H1 (cell line): Measurements from ENCODE around the gene PKP1. TPM values are rescaled to one million over a fixed set of nuclear protein-coding genes. Genes with fewer than 3 reads are reported as not detected.

Experiments used
- CTCF ChIA-PET: fragments of 300-600 bp; sonication (Branson Sonifier 250); formaldehyde crosslinking; loops from one replicate; lab custom pipeline; 2021; ENCODE audit not compliant: partially characterized antibody; lab: Charles Lee
- POLR2A ChIA-PET: fragments of 300-600 bp; sonication (Branson Sonifier 250); formaldehyde crosslinking; loops from one replicate; lab custom pipeline; 2021; ENCODE audit warnings: inconsistent platforms; ENCODE audit not compliant: partially characterized antibody; lab: Charles Lee
- DNase-seq, 2 experiments: peaks; one replicate each; pipeline versions ENCODE4 v3.0.0 to v3.0.0-alpha.2; 2010 to 2022; ENCODE audit warnings: low spot score in 2 of 2, low read depth in 1 of 2, mixed read lengths in 1 of 2
- FAIRE-seq: peaks from 2 replicates; lab custom pipeline; 2011; peaks lifted over from hg19 to GRCh38; lab: Jason Lieb, UNC
- H2AFZ ChIP-seq: 2 replicates; pipeline ENCODE4 v1.8.1; 2012; ENCODE audit warnings: low read length, inconsistent platforms
- H2AK5ac ChIP-seq: 2 replicates; pipeline ENCODE4 v1.6.1; 2013; ENCODE audit warnings: low read depth, low read length
- H2BK120ac ChIP-seq: replicated peaks from 2 replicates; pipeline ENCODE3; 2013; ENCODE audit warnings: low read depth, low read length, inconsistent platforms
- H2BK12ac ChIP-seq: 2 replicates; pipeline ENCODE4 v1.6.1; 2013; ENCODE audit warnings: low read depth, low read length
- H2BK15ac ChIP-seq: 2 replicates; pipeline ENCODE4 v1.6.1; 2013; ENCODE audit warnings: low read length
- H2BK20ac ChIP-seq: 2 replicates; pipeline ENCODE4 v1.6.1; 2013; ENCODE audit warnings: low read length
- H2BK5ac ChIP-seq: 2 replicates; pipeline ENCODE4 v1.6.1; 2013; ENCODE audit warnings: low read depth, low read length
- H3K14ac ChIP-seq: 2 replicates; pipeline ENCODE4 v1.6.1; 2013; ENCODE audit warnings: inconsistent platforms; ENCODE audit not compliant: insufficient read length
- H3K18ac ChIP-seq: 2 replicates; pipeline ENCODE4 v1.6.1; 2013; ENCODE audit warnings: low read length; ENCODE audit errors: extremely low read depth
- H3K23ac ChIP-seq: 2 replicates; pipeline ENCODE4 v1.6.1; 2013; ENCODE audit warnings: inconsistent platforms; ENCODE audit not compliant: insufficient read length
- H3K23me2 ChIP-seq: 2 replicates; pipeline ENCODE4 v1.6.1; 2013; ENCODE audit warnings: low read depth, low read length
- H3K27ac ChIP-seq: 2 replicates; pipeline ENCODE4 v1.6.1; 2011; ENCODE audit warnings: low read depth, low read length, inconsistent platforms
- H3K27me3 ChIP-seq, 4 experiments: replicated peaks in 1 of 4; 1 replicate in 1 of 4; 2 replicates in 3 of 4; pipeline versions ENCODE4 v1.6.1 to v1.8.1; 2011 to 2013; ENCODE audit warnings: low read length in 3 of 4, mild to moderate bottlenecking in 3 of 4, inconsistent platforms in 2 of 4, mixed read lengths in 2 of 4, moderate library complexity in 1 of 4; ENCODE audit not compliant: control insufficient read depth in 3 of 4, insufficient read depth in 3 of 4; ENCODE audit errors: extremely low read depth in 1 of 4
- H3K36me3 ChIP-seq, 4 experiments: 2 replicates each; pipeline versions ENCODE4 v1.6.1 to v1.8.1; 2011 to 2013; ENCODE audit warnings: mild to moderate bottlenecking in 4 of 4, low read length in 3 of 4, moderate library complexity in 2 of 4, control low read depth in 1 of 4, inconsistent platforms in 1 of 4; ENCODE audit not compliant: insufficient read depth in 4 of 4, control insufficient read depth in 2 of 4
- H3K4ac ChIP-seq: replicated peaks from 2 replicates; pipeline ENCODE3; 2013; ENCODE audit warnings: low read length, low read depth, mixed read lengths, inconsistent platforms; ENCODE audit not compliant: insufficient read length
- H3K4me1 ChIP-seq, 4 experiments: replicated peaks in 1 of 4; 1 replicate in 1 of 4; 2 replicates in 3 of 4; pipeline versions ENCODE4 v1.6.1 to v1.8.1; 2011 to 2013; ENCODE audit warnings: low read length in 3 of 4, inconsistent platforms in 2 of 4, mixed read lengths in 1 of 4; ENCODE audit not compliant: insufficient read depth in 4 of 4, control insufficient read depth in 3 of 4
- H3K4me2 ChIP-seq, 2 experiments: 2 replicates each; pipeline versions ENCODE4 v1.6.1 to v1.8.1; 2011 to 2013; ENCODE audit warnings: low read depth in 2 of 2, low read length in 2 of 2, control low read depth in 1 of 2, inconsistent platforms in 1 of 2, mild to moderate bottlenecking in 1 of 2; ENCODE audit not compliant: insufficient read depth in 1 of 2
- H3K4me3 ChIP-seq, 4 experiments: fragments of 200-600, 300-600 bp in 1 of 4; sonication (generic), shearing (Covaris generic), sonication (Bioruptor Twin) in 1 of 4; 2 replicates each; pipeline versions ENCODE4 v1.5.1 to v1.8.1; 2011 to 2016; ENCODE audit warnings: low read length in 4 of 4, low read depth in 3 of 4, control low read depth in 2 of 4, inconsistent platforms in 2 of 4, mild to moderate bottlenecking in 2 of 4, mixed read lengths in 1 of 4, moderate library complexity in 1 of 4; ENCODE audit not compliant: insufficient read depth in 2 of 4; ENCODE audit errors: extremely low read depth in 1 of 4
- H3K56ac ChIP-seq: replicated peaks from 2 replicates; pipeline ENCODE3; 2013; ENCODE audit warnings: low read depth, mild to moderate bottlenecking, mixed read lengths, low read length, inconsistent platforms; ENCODE audit not compliant: insufficient read length
- H3K79me1 ChIP-seq: 2 replicates; pipeline ENCODE4 v1.6.1; 2013; ENCODE audit warnings: low read depth, low read length, control low read depth
- H3K79me2 ChIP-seq, 2 experiments: 2 replicates each; pipeline versions ENCODE4 v1.6.1 to v1.8.1; 2012 to 2013; ENCODE audit warnings: low read length in 2 of 2, mild to moderate bottlenecking in 2 of 2, inconsistent platforms in 1 of 2; ENCODE audit not compliant: insufficient read depth in 2 of 2, control insufficient read depth in 1 of 2
- H3K9ac ChIP-seq, 4 experiments: replicated peaks in 1 of 4; 1 replicate in 1 of 4; 2 replicates in 3 of 4; pipeline versions ENCODE4 v1.6.1 to v1.8.1; 2011 to 2013; ENCODE audit warnings: low read depth in 3 of 4, low read length in 3 of 4, control low read depth in 2 of 4, mild to moderate bottlenecking in 2 of 4, moderate library complexity in 2 of 4, inconsistent platforms in 1 of 4; ENCODE audit errors: extremely low read depth in 1 of 4
- H3K9me3 ChIP-seq, 2 experiments: 2 replicates each; pipeline versions ENCODE4 v1.6.1 to v1.8.1; 2012 to 2013; ENCODE audit warnings: mild to moderate bottlenecking in 2 of 2, moderate library complexity in 2 of 2, control low read depth in 1 of 2, inconsistent platforms in 1 of 2, low read depth in 1 of 2, low read length in 1 of 2, mixed read lengths in 1 of 2; ENCODE audit not compliant: insufficient read depth in 2 of 2
- H4K20me1 ChIP-seq, 2 experiments: replicated peaks in 1 of 2; 2 replicates each; pipeline versions ENCODE3 to v1.8.1; 2011 to 2013; ENCODE audit warnings: inconsistent platforms in 2 of 2, low read length in 2 of 2, mild to moderate bottlenecking in 1 of 2; ENCODE audit not compliant: insufficient read depth in 2 of 2, control insufficient read depth in 1 of 2
- H4K5ac ChIP-seq: 2 replicates; pipeline ENCODE4 v1.6.1; 2013; ENCODE audit warnings: low read length, low read depth, mixed read lengths, inconsistent platforms; ENCODE audit not compliant: insufficient read length
- H4K8ac ChIP-seq: 2 replicates; pipeline ENCODE4 v1.8.0; 2013; ENCODE audit warnings: mild to moderate bottlenecking, moderate library complexity, low read length, inconsistent platforms; ENCODE audit not compliant: insufficient read depth; ENCODE audit errors: extremely low read depth
- H4K91ac ChIP-seq: replicated peaks from 2 replicates; pipeline ENCODE3; 2013; ENCODE audit warnings: low read length, mixed read lengths, inconsistent platforms; ENCODE audit not compliant: insufficient read length
- ASH2L ChIP-seq: fragments of 200-600, 300-600 bp; sonication (generic); IDR thresholded peaks from one replicate; pipeline ENCODE4 v1.7.1; 2017; ENCODE audit warnings: low read length
- ATF3 ChIP-seq: IDR thresholded peaks from 2 replicates; pipeline ENCODE4 v1.6.1; 2011; ENCODE audit warnings: low read depth, mild to moderate bottlenecking, low read length; ENCODE audit not compliant: insufficient read depth
- CBX8 ChIP-seq: fragments of 300-800, 300-1000 bp; sonication (generic); IDR thresholded peaks from 2 replicates; pipeline ENCODE4 v1.7.1; 2016; ENCODE audit warnings: low read depth, low read length, borderline replicate concordance
- CHD2 ChIP-seq: IDR thresholded peaks from 2 replicates; pipeline ENCODE4 v1.6.1; 2012; ENCODE audit warnings: low read length, improper control_type of control experiment
- CREB1 ChIP-seq: IDR thresholded peaks from 2 replicates; pipeline ENCODE4 v1.6.1; 2012; ENCODE audit warnings: inconsistent platforms
- GABPA ChIP-seq: IDR thresholded peaks from 2 replicates; pipeline ENCODE4 v1.6.1; 2011; ENCODE audit warnings: mild to moderate bottlenecking, low read length, moderate library complexity, borderline replicate concordance; ENCODE audit not compliant: insufficient read depth
- MAFK ChIP-seq: IDR thresholded peaks from 2 replicates; pipeline ENCODE4 v1.6.1; 2012; ENCODE audit warnings: low read depth, mild to moderate bottlenecking, improper control_type of control experiment, low read length
- POLR2A ChIP-seq, 2 experiments: IDR thresholded peaks; 1 replicate in 1 of 2; 2 replicates in 1 of 2; pipeline ENCODE4 v1.6.1; 2011; ENCODE audit warnings: low read depth in 2 of 2, low read length in 2 of 2, mild to moderate bottlenecking in 2 of 2; ENCODE audit errors: control extremely low read depth in 1 of 2
- POLR2AphosphoS5 ChIP-seq: IDR thresholded peaks from 2 replicates; pipeline ENCODE4 v1.6.1; 2011; ENCODE audit warnings: low read depth, low read length
- RXRA ChIP-seq: IDR thresholded peaks from 2 replicates; pipeline ENCODE4 v1.6.1; 2011; ENCODE audit warnings: low read depth, mild to moderate bottlenecking, low read length, moderate library complexity; ENCODE audit not compliant: insufficient read depth
- SIX5 ChIP-seq: IDR thresholded peaks from 2 replicates; pipeline ENCODE4 v1.6.1; 2011; ENCODE audit warnings: mild to moderate bottlenecking, low read depth, low read length
- SRF ChIP-seq: IDR thresholded peaks from 2 replicates; pipeline ENCODE4 v1.6.1; 2011; ENCODE audit warnings: mild to moderate bottlenecking, low read depth, low read length, moderate library complexity
- WGBS, 2 experiments: shearing (Covaris generic) in 1 of 2; methylation state at CpG; one replicate each; pipeline versions ENCODE4 v1.1.6 to v1.1.7; 2013 to 2015; ENCODE audit warnings: low lambda C conversion rate in 2 of 2, mixed read lengths in 2 of 2, inconsistent platforms in 1 of 2, low coverage in 1 of 2, missing lambda C conversion rate in 1 of 2; ENCODE audit not compliant: insufficient replicate concordance in 2 of 2, insufficient coverage in 1 of 2, insufficient read length in 1 of 2; ENCODE audit errors: extremely low coverage in 1 of 2, missing lambda C conversion rate in 1 of 2; 5-methylcytosine and 5-hydroxymethylcytosine counted together
- polyA plus RNA-seq, 7 experiments: library from polyadenylated mRNA; depleted of rRNA in 3 of 7; stranded (reverse) in 5 of 7; unstranded in 2 of 7; fragments of >200 nt in 5 of 7; fragments of 200-250 nt in 2 of 7; gene quantifications; 1 replicate in 5 of 7; 2 replicates in 1 of 7; 4 replicates in 1 of 7; pipeline versions ENCODE4 v1.2.1 to v1.2.3, GENCODE V29; 2011 to 2013; ENCODE audit warnings: missing spikeins in 2 of 7, mixed read lengths in 2 of 7
- total RNA-seq: library from RNA; stranded (reverse); fragmentation: NEBNext Ultra II Directional; extraction: Animal tissue kit (Norgen Biotek cat#: 25700); gene quantifications from 2 replicates; pipeline ENCODE4 v1.2.1, GENCODE V29; 2021
- TF ChIP-seq, protein P1 (sequence below), 3 experiments: IDR thresholded peaks; 1 replicate in 2 of 3; 2 replicates in 1 of 3; pipeline versions ENCODE4 v1.5.1 to v1.6.1; 2011; ENCODE audit warnings: low read length in 3 of 3, mild to moderate bottlenecking in 3 of 3, inconsistent platforms in 2 of 3, low read depth in 1 of 3, moderate library complexity in 1 of 3; ENCODE audit not compliant: insufficient read depth in 1 of 3; ENCODE audit errors: control extremely low read depth in 1 of 3

The PKP1 gene
- total and polyA plus RNA-seq, 2 of the 8 experiments (the other 6 are each of a cell fraction or from before 2014, with no cell fraction given), result 0.21 to 0.95 TPM

GRCh38 chr1:201316556-201316955 lies 33.2 kb downstream of the PKP1 start:
- FAIRE-seq, result no peak
- no peaks in the 10 kb centered on the region; a peak in 1 of 7 replicates for H3K4me1 ChIP-seq
- no peak overlapping the region for H2AK5ac ChIP-seq
- H4K91ac ChIP-seq, result no peak overlapping the region
- no peaks in the 10 kb centered on the region for H3K36me3 ChIP-seq
- H3K9ac ChIP-seq, result no peak overlapping the region
- no peak overlapping the region; the same call in 1 of the 2 replicates for H4K8ac ChIP-seq
- no peak overlapping the region for H2BK120ac ChIP-seq
- H3K27me3 ChIP-seq, result no peaks in the 10 kb centered on the region
- CTCF ChIA-PET, result interaction anchor here (1.3 to 13.6 kb wide), 7 partner anchors 13 to 53 kb away, joined by 3 to 151 read pairs (median 9); no protein-coding TSS in a partner anchor
- no peak overlapping the region for H3K14ac ChIP-seq
- no peaks in the 10 kb centered on the region for H3K79me2 ChIP-seq
- no peak overlapping the region for H3K4me2 ChIP-seq
- POLR2A ChIA-PET, result no interaction called here
- no peak overlapping the region for H2BK20ac ChIP-seq
- H2BK15ac ChIP-seq, result no peak overlapping the region
- no peak overlapping the region for H3K4me3 ChIP-seq
- H3K23ac ChIP-seq, result no peak overlapping the region
- H3K56ac ChIP-seq, result no peak overlapping the region
- no peak for DNase-seq
- no peaks in the 10 kb centered on the region; the same call in 1 of the 2 replicates for H3K23me2 ChIP-seq
- no peak overlapping the region for H3K4ac ChIP-seq
- H2AFZ ChIP-seq, result no peak overlapping the region
- no peak overlapping the region for H3K27ac ChIP-seq
- no peak overlapping the region for H4K5ac ChIP-seq
- no peaks in the 10 kb centered on the region for H3K79me1 ChIP-seq
- no peaks in the 10 kb centered on the region for H3K9me3 ChIP-seq
- H3K18ac ChIP-seq, result no peak overlapping the region
- H2BK5ac ChIP-seq, result no peak overlapping the region
- no peaks in the 10 kb centered on the region for H4K20me1 ChIP-seq
- 79% methylated on average over 5 of the region's 5 CpGs; no CpG with 5 or more reads in 1 of the 2 experiments for WGBS, 2 experiments
- H2BK12ac ChIP-seq, result no peak overlapping the region
- TF ChIP-seq CHD2, result no peak
- TF ChIP-seq MAFK, result no peak
- no peak for TF ChIP-seq ASH2L
- TF ChIP-seq POLR2AphosphoS5, result no peak
- TF ChIP-seq POLR2A (IDR thresholded peaks at IDR 0.05; ENCODE audit: control extremely low read depth in 1 of 2, low read depth in 2 of 2, low read length in 2 of 2), result no peak
- no peak for TF ChIP-seq SIX5
- no peak for TF ChIP-seq CREB1
- TF ChIP-seq, protein P1, sequence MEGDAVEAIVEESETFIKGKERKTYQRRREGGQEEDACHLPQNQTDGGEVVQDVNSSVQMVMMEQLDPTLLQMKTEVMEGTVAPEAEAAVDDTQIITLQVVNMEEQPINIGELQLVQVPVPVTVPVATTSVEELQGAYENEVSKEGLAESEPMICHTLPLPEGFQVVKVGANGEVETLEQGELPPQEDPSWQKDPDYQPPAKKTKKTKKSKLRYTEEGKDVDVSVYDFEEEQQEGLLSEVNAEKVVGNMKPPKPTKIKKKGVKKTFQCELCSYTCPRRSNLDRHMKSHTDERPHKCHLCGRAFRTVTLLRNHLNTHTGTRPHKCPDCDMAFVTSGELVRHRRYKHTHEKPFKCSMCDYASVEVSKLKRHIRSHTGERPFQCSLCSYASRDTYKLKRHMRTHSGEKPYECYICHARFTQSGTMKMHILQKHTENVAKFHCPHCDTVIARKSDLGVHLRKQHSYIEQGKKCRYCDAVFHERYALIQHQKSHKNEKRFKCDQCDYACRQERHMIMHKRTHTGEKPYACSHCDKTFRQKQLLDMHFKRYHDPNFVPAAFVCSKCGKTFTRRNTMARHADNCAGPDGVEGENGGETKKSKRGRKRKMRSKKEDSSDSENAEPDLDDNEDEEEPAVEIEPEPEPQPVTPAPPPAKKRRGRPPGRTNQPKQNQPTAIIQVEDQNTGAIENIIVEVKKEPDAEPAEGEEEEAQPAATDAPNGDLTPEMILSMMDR (IDR thresholded peaks at IDR 0.05; ENCODE audit: control extremely low read depth in 1 of 3, insufficient read depth in 1 of 3, low read depth in 1 of 3, low read length in 3 of 3), result no peak
- no peak for TF ChIP-seq CBX8
- no peak for TF ChIP-seq SRF
- no peak for TF ChIP-seq ATF3
- no peak for TF ChIP-seq GABPA
- TF ChIP-seq RXRA, result no peak
